Keratinocyte (primary cell): ENCODE measurements around the gene C14orf39.
"Not testable (repeated sequence)": the region's sequence is repeated elsewhere in the genome, so short reads cannot be mapped to it uniquely, and the experiment has no call there.

Experiments used
- EZH2 ChIP-seq: IDR thresholded peaks from one replicate; pipeline ENCODE4 v1.6.1; 2012; ENCODE audit warnings: inconsistent platforms, mild to moderate bottlenecking, low read length, moderate library complexity
- TF ChIP-seq, protein P1 (sequence below), 3 experiments: IDR thresholded peaks in 1 of 3; conservative IDR thresholded peaks in 1 of 3; optimal IDR thresholded peaks in 1 of 3; 2 replicates in 2 of 3; 3 replicates in 1 of 3; pipeline versions ENCODE3 to v1.5.1; 2011; ENCODE audit warnings: low read length in 3 of 3, mild to moderate bottlenecking in 3 of 3, moderate library complexity in 2 of 3, control low read depth in 1 of 3, inconsistent platforms in 1 of 3; ENCODE audit not compliant: insufficient read depth in 2 of 3; ENCODE audit errors: extremely low read depth in 1 of 3

DNA sequence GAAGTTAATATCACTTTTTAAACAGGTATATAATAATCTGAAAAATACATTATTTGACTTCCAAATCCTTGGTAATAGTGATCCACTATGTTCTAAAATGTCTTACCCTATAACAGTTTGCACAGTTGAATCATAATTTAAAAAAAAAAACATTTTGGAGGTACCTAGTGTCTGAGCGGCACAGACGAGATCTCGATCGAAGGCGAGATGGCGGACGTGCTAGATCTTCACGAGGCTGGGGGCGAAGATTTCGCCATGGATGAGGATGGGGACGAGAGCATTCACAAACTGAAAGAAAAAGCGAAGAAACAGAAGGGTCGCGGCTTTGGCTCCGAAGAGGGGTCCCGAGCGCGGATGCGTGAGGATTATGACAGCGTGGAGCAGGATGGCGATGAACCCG, 88.3 kb downstream of the C14orf39 start:
- TF ChIP-seq, protein P1, sequence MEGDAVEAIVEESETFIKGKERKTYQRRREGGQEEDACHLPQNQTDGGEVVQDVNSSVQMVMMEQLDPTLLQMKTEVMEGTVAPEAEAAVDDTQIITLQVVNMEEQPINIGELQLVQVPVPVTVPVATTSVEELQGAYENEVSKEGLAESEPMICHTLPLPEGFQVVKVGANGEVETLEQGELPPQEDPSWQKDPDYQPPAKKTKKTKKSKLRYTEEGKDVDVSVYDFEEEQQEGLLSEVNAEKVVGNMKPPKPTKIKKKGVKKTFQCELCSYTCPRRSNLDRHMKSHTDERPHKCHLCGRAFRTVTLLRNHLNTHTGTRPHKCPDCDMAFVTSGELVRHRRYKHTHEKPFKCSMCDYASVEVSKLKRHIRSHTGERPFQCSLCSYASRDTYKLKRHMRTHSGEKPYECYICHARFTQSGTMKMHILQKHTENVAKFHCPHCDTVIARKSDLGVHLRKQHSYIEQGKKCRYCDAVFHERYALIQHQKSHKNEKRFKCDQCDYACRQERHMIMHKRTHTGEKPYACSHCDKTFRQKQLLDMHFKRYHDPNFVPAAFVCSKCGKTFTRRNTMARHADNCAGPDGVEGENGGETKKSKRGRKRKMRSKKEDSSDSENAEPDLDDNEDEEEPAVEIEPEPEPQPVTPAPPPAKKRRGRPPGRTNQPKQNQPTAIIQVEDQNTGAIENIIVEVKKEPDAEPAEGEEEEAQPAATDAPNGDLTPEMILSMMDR (optimal IDR thresholded peaks at IDR 0.05 in 1 of 3, IDR thresholded peaks at IDR 0.05 in 1 of 3, conservative IDR thresholded peaks at IDR 0.05 in 1 of 3; ENCODE audit: extremely low read depth in 1 of 3, insufficient read depth in 2 of 3, low read length in 3 of 3), result not testable (repeated sequence)
- not testable (repeated sequence) for TF ChIP-seq EZH2
